Natural killer cell (primary cell): Measurements from ENCODE around the gene EEFSEC. TPM values are rescaled to one million over a fixed set of nuclear protein-coding genes. Genes with fewer than 3 reads are reported as not detected.

Experiments
- ATAC-seq, 3 donors: fragments of 150-1000 bp in 2 of 3; fragments of 200-7000 bp in 1 of 3; cut with Tn5 transposase; 1 replicate in 1 of 3; 2 replicates in 2 of 3; pipeline ENCODE4 v1.10.0; 2021; ENCODE audit warnings: mild to moderate bottlenecking in 2 of 3, moderate library complexity in 2 of 3
- DNase-seq, 2 donors: peaks; one replicate each; pipeline versions ENCODE4 v3.0.0 to v3.0.0-alpha.2; 2013 to 2021; ENCODE audit warnings: mixed read lengths in 1 of 2
- H3K27ac ChIP-seq: one replicate; pipeline ENCODE4 v1.5.1; 2013; ENCODE audit warnings: mild to moderate bottlenecking, low read length
- H3K27me3 ChIP-seq: one replicate; pipeline ENCODE4 v1.6.1; 2013; ENCODE audit warnings: low read length; ENCODE audit not compliant: control insufficient read depth, insufficient read depth
- H3K36me3 ChIP-seq: one replicate; pipeline ENCODE4 v1.6.1; 2013; ENCODE audit warnings: low read length; ENCODE audit not compliant: control insufficient read depth, insufficient read depth
- H3K4me1 ChIP-seq: one replicate; pipeline ENCODE4 v1.6.1; 2013; ENCODE audit warnings: low read length; ENCODE audit not compliant: control insufficient read depth, insufficient read depth
- H3K4me3 ChIP-seq: one replicate; pipeline ENCODE4 v1.5.1; 2013; ENCODE audit warnings: low read length
- H3K9me3 ChIP-seq: one replicate; pipeline ENCODE4 v1.6.1; 2013; ENCODE audit warnings: low read length; ENCODE audit not compliant: control insufficient read depth, insufficient read depth
- H3K27ac Mint-ChIP-seq, 2 donors: one replicate each; pipeline ENCODE4 v1.8.0; 2022; ENCODE audit warnings: mild to moderate bottlenecking in 2 of 2, mixed read lengths in 2 of 2, moderate library complexity in 1 of 2
- H3K27me3 Mint-ChIP-seq, 2 donors: one replicate each; pipeline ENCODE4 v1.8.0; 2022; ENCODE audit warnings: low read depth in 2 of 2, mixed read lengths in 2 of 2
- H3K36me3 Mint-ChIP-seq: one replicate; pipeline ENCODE4 v1.8.0; 2022; ENCODE audit warnings: mixed read lengths
- H3K4me1 Mint-ChIP-seq, 2 donors: one replicate each; pipeline ENCODE4 v1.8.0; 2022; ENCODE audit warnings: mixed read lengths in 2 of 2
- H3K4me3 Mint-ChIP-seq: one replicate; pipeline ENCODE4 v1.8.0; 2022; ENCODE audit warnings: mild to moderate bottlenecking, moderate library complexity, mixed read lengths
- H3K9me3 Mint-ChIP-seq, 2 donors: one replicate each; pipeline ENCODE4 v1.8.0; 2022; ENCODE audit warnings: mixed read lengths in 2 of 2
- WGBS: methylation state at CpG from one replicate; pipeline ENCODE4 v1.1.7; 2013; ENCODE audit warnings: missing lambda C conversion rate; ENCODE audit not compliant: insufficient coverage; 5-methylcytosine and 5-hydroxymethylcytosine counted together
- intact Hi-C: fragments of 100-400 bp; cut with micrococcal nuclease; formaldehyde crosslinking; loops from one replicate; pipeline ENCODE4 v1.14.2; 2022
- total RNA-seq, 4 donors: library from RNA; stranded (reverse); fragments of 120-200 nt in 1 of 4; gene quantifications; one replicate each; pipeline versions ENCODE4 v1.2.3 to v1.2.4, GENCODE V29; 2013 to 2022
- TF ChIP-seq, protein P1 (sequence below): fragments of 200-600 bp; IDR thresholded peaks from one replicate; pipeline ENCODE4 v1.8.0; 2022; ENCODE audit warnings: antibody characterized with exemption

The EEFSEC gene
- total RNA-seq, 3 donors from 2014 or later (not counting 1 experiment from before 2014, with no cell fraction given), result 16.7 to 18.9 (median 17.6) TPM

DNA sequence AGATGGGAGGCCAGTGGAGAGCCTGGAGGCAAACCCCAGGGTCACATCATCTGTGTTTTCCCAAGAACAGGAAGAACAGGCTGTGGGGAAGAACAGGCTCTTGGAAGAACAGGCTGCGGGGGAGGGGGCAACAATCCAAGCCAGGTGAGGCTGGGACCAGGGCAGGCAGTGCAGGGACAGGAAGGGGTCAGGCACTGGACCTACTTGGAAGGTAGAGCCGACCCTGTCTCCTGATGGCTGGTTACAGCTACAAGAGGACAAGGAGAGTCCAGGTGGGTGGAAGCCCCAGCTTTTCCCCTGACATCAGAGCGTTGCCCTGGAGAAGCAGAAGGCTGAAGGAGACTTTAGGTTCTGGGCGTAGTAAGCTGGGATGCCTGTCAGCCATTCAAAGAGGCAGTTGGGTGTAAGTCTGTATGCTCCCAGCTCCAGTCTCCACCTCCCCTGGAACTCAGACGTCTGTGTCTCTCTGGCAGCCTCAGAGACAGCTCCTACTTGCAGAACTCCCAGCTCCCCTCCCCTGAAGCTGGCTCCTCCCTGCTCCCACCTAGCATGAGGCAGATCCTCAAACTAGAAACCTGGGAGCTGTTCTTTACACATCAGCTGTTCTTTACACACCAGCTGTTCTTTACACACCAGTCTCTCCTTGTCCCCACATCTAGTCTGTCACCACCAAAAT is 182.5 kb downstream of the EEFSEC start:
- Mint-ChIP-seq H3K4me1 (peaks cover 0 to 8% of the 10 kb centered on the region in 2 donors), H3K36me3 (no peaks in the 10 kb centered on the region), H3K27ac (no peak overlapping the region), H3K9me3 (no peaks in the 10 kb centered on the region), H3K4me3 (no peak overlapping the region), H3K27me3 (no peaks in the 10 kb centered on the region)
- peaks cover 3% of the 10 kb centered on the region for H3K36me3 ChIP-seq
- no peak for ATAC-seq
- DNase-seq, result no peak
- no peaks in the 10 kb centered on the region for H3K27me3 ChIP-seq
- H3K9me3 ChIP-seq, result no peaks in the 10 kb centered on the region
- TF ChIP-seq, protein P1, sequence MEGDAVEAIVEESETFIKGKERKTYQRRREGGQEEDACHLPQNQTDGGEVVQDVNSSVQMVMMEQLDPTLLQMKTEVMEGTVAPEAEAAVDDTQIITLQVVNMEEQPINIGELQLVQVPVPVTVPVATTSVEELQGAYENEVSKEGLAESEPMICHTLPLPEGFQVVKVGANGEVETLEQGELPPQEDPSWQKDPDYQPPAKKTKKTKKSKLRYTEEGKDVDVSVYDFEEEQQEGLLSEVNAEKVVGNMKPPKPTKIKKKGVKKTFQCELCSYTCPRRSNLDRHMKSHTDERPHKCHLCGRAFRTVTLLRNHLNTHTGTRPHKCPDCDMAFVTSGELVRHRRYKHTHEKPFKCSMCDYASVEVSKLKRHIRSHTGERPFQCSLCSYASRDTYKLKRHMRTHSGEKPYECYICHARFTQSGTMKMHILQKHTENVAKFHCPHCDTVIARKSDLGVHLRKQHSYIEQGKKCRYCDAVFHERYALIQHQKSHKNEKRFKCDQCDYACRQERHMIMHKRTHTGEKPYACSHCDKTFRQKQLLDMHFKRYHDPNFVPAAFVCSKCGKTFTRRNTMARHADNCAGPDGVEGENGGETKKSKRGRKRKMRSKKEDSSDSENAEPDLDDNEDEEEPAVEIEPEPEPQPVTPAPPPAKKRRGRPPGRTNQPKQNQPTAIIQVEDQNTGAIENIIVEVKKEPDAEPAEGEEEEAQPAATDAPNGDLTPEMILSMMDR, result no peak
- H3K27ac ChIP-seq, result no peak overlapping the region
- 91% methylated on average over 5 of the region's 5 CpGs for WGBS
- intact Hi-C loops, result no loop called here
- no peak overlapping the region for H3K4me3 ChIP-seq
- H3K4me1 ChIP-seq, result no peaks in the 10 kb centered on the region

DNA sequence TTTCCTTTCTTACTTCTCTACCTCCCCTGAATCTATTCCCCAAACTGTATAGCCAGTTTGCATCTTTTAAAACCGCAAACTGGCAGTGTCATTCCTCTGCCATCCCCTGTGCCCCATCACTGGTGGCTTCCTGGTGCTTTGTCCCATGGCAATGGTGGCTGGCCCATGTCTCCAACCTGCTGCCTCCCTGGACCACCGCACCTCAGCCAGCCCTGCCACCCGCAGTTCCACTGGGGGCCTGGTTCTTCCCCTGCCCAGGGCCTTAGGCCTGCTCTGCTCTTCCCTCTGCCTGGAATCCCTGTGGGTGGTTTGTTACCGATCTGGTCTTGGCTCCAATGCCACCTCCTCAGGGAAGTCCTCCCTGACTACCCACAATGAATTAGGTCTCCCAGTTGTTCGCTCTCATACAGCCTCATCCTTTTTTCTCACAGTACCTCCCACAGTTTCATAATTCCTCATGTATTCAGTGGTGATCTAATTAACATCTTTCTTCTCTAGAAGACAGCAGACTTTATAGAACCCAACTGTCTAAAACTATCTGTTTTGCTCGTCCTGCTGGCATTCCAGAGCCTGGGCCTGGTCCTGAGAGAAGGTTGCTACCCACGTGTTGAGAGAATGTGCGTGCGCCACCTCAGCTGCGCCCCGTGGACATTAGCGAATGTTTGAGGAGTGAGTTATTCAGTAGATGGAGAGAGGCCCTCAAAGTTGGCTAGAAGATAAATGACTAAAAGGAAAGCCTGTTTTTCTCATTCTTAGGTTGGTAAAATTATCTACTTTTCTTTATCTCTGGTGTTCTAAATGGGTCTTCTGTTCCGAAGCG is 183.3 kb downstream of the EEFSEC start:
- H3K36me3 ChIP-seq, result peaks cover 10% of the 10 kb centered on the region
- H3K4me3 ChIP-seq, result no peak overlapping the region
- no peaks in the 10 kb centered on the region for H3K4me1 ChIP-seq
- no peaks in the 10 kb centered on the region for H3K9me3 ChIP-seq
- Mint-ChIP-seq H3K36me3 (no peaks in the 10 kb centered on the region), H3K4me3 (no peak overlapping the region), H3K4me1 (peaks cover 0 to 8% of the 10 kb centered on the region in 2 donors), H3K27ac (no peak overlapping the region), H3K9me3 (no peaks in the 10 kb centered on the region), H3K27me3 (no peaks in the 10 kb centered on the region)
- intact Hi-C loops, result no loop called here
- H3K27ac ChIP-seq, result no peak overlapping the region
- WGBS, result 97% methylated on average over 14 of the region's 14 CpGs
- H3K27me3 ChIP-seq, result no peaks in the 10 kb centered on the region
- TF ChIP-seq, protein P1, result no peak
- ATAC-seq, result no peak
- DNase-seq, result no peak

DNA sequence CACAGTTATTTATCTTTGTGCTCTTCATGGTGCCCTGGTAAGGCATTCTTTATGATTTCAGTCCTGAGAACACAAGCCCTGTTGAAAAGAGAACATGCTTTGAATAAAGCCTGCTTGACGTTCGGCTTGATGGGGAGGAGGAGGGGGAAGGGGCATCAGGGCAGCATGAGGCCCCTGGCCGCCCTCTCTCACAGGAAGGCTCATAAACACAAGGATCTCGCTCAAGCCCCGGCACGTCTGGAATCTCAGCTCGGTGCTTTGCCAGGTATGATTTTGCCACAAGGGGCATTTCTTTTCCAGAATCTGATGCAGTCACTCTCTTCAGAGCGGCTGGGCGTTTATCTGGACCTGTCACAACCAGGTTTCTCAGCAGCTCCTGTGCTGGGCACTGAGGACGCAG is 184.0 kb downstream of the EEFSEC start:
- TF ChIP-seq, protein P1, result no peak
- no peak overlapping the region for H3K4me3 Mint-ChIP-seq
- no peaks in the 10 kb centered on the region for H3K27me3 Mint-ChIP-seq
- no peaks in the 10 kb centered on the region for H3K9me3 Mint-ChIP-seq
- Histone ChIP-seq H3K4me1 (no peaks in the 10 kb centered on the region), H3K27me3 (no peaks in the 10 kb centered on the region), H3K36me3 (peaks cover 17% of the 10 kb centered on the region), H3K9me3 (no peaks in the 10 kb centered on the region), H3K27ac (no peak overlapping the region), H3K4me3 (no peak overlapping the region)
- 98% methylated on average over 10 of the region's 10 CpGs for WGBS
- no peaks in the 10 kb centered on the region for H3K36me3 Mint-ChIP-seq
- DNase-seq, result no peak
- intact Hi-C loops, result no loop called here
- H3K27ac Mint-ChIP-seq, result no peak overlapping the region
- H3K4me1 Mint-ChIP-seq, result peaks cover 0 to 8% of the 10 kb centered on the region in 2 donors
- no peak for ATAC-seq
